Suprapubic skin (tissue), 3 donors: ENCODE measurements around the gene PPP1R37.

Source experiments
- CTCF ChIP-seq, 2 donors: fragments of 200-600 bp in 1 of 2; fragments of 450-650 bp in 1 of 2; sonication (generic) in 1 of 2; IDR thresholded peaks; one replicate each; pipeline ENCODE4 v1.5.1; 2016 to 2019; ENCODE audit warnings: antibody characterized with exemption in 2 of 2, mild to moderate bottlenecking in 1 of 2, moderate library complexity in 1 of 2
- EP300 ChIP-seq: sonication (generic); formaldehyde crosslinking; IDR thresholded peaks from one replicate; pipeline ENCODE4 v1.6.1; 2017; ENCODE audit warnings: antibody characterized with exemption

- TF ChIP-seq EP300 (no peak), CTCF (IDR thresholded peaks at IDR 0.05) (no peak)
Observed at GRCh38 chr19:45191375-45191774, 98.4 kb downstream of the PPP1R37 start.
